Mesendoderm (in vitro differentiated cells): ENCODE measurements around the gene SNRPA1. TPM values are rescaled to one million over a fixed set of nuclear protein-coding genes. Genes with fewer than 3 reads are reported as not detected.
"Not testable (repeated sequence)": the region's sequence is repeated elsewhere in the genome, so short reads cannot be mapped to it uniquely, and the experiment has no call there.

ENCODE experiments used
- DNase-seq: peaks from one replicate; pipeline ENCODE4 v3.0.0; 2013
- H2AK5ac ChIP-seq: 2 replicates; pipeline ENCODE4 v1.6.1; 2013; ENCODE audit warnings: low read length, inconsistent platforms
- H2BK120ac ChIP-seq: 2 replicates; pipeline ENCODE4 v1.6.1; 2013; ENCODE audit warnings: low read depth, mild to moderate bottlenecking, low read length, moderate library complexity, mixed read lengths
- H2BK15ac ChIP-seq: replicated peaks from 2 replicates; pipeline ENCODE4 v1.6.1; 2013; ENCODE audit warnings: low read depth, mild to moderate bottlenecking, moderate library complexity
- H2BK5ac ChIP-seq: 2 replicates; pipeline ENCODE4 v1.6.1; 2013; ENCODE audit warnings: low read length, inconsistent platforms
- H3K18ac ChIP-seq: 2 replicates; pipeline ENCODE4 v1.6.1; 2013; ENCODE audit warnings: mild to moderate bottlenecking, low read length, mixed read lengths
- H3K23ac ChIP-seq: one replicate; pipeline ENCODE4 v1.6.1; 2013; ENCODE audit warnings: low read length
- H3K27ac ChIP-seq: 2 replicates; pipeline ENCODE4 v1.5.1; 2013; ENCODE audit warnings: low read depth, mild to moderate bottlenecking, inconsistent platforms, low read length, moderate library complexity
- H3K27me3 ChIP-seq: 2 replicates; pipeline ENCODE4 v1.6.1; 2013; ENCODE audit warnings: low read length, control low read depth, mild to moderate bottlenecking, inconsistent platforms; ENCODE audit not compliant: insufficient read depth, poor library complexity
- H3K36me3 ChIP-seq: 2 replicates; pipeline ENCODE4 v1.6.1; 2013; ENCODE audit warnings: low read length, inconsistent platforms; ENCODE audit not compliant: control insufficient read depth, insufficient read depth
- H3K4ac ChIP-seq: one replicate; pipeline ENCODE4 v1.6.1; 2013; ENCODE audit warnings: low read depth, mild to moderate bottlenecking, low read length, moderate library complexity
- H3K4me1 ChIP-seq: 2 replicates; pipeline ENCODE4 v1.6.1; 2013; ENCODE audit warnings: low read depth, low read length, inconsistent platforms; ENCODE audit not compliant: control insufficient read depth
- H3K4me2 ChIP-seq: 2 replicates; pipeline ENCODE4 v1.6.1; 2013; ENCODE audit warnings: low read length
- H3K4me3 ChIP-seq: 2 replicates; pipeline ENCODE4 v1.5.1; 2013; ENCODE audit warnings: mild to moderate bottlenecking, low read length
- H3K56ac ChIP-seq: one replicate; pipeline ENCODE4 v1.6.1; 2013; ENCODE audit warnings: low read length
- H3K79me1 ChIP-seq: 2 replicates; pipeline ENCODE4 v1.6.1; 2013; ENCODE audit warnings: low read length, inconsistent platforms
- H3K79me2 ChIP-seq: 2 replicates; pipeline ENCODE4 v1.6.1; 2013; ENCODE audit warnings: mild to moderate bottlenecking, low read length; ENCODE audit not compliant: control insufficient read depth, insufficient read depth
- H3K9ac ChIP-seq: 2 replicates; pipeline ENCODE4 v1.6.1; 2013; ENCODE audit warnings: low read length, inconsistent platforms
- H4K5ac ChIP-seq: one replicate; pipeline ENCODE4 v1.6.1; 2013; ENCODE audit warnings: low read length
- H4K8ac ChIP-seq: one replicate; pipeline ENCODE4 v1.6.1; 2013; ENCODE audit warnings: low read depth, mild to moderate bottlenecking, control low read depth, low read length, moderate library complexity
- WGBS: extraction: QIAGEN DNeasy Blood & Tissue Kit; methylation state at CpG from one replicate; pipeline ENCODE4 v1.1.7; 2013; ENCODE audit warnings: low lambda C conversion rate, missing lambda C conversion rate; ENCODE audit not compliant: insufficient coverage; ENCODE audit errors: extremely low coverage; 5-methylcytosine and 5-hydroxymethylcytosine counted together
- polyA plus RNA-seq, 2 experiments: library from polyadenylated mRNA; stranded (reverse); fragments of 200-250 nt; gene quantifications; one replicate each; pipeline ENCODE4 v1.2.3, GENCODE V29; 2013

Gene SNRPA1
- polyA plus RNA-seq (2013, experiment 1 of 2) = 204 TPM
- polyA plus RNA-seq (2013, experiment 2 of 2) = 202 TPM

- Histone ChIP-seq H2BK5ac (peak within 1 kb of the TSS; percentile 61), H4K8ac (peak within 1 kb of the TSS; percentile 88), H3K27ac (peak within 1 kb of the TSS; percentile 68), H2BK15ac (no peak within 1 kb of the TSS), H3K56ac (peak within 1 kb of the TSS; percentile 98), H2AK5ac (peak within 1 kb of the TSS; percentile 49), H3K79me1 (peaks cover 4% of the 10 kb centered on the region), H3K18ac (peak within 1 kb of the TSS; percentile 62), H3K27me3 (no peaks in the 10 kb centered on the region), H2BK120ac (no peak within 1 kb of the TSS), H3K79me2 (peaks cover 35% of the 10 kb centered on the region), H4K5ac (no peak within 1 kb of the TSS), H3K4me2 (peak within 1 kb of the TSS; percentile 95), H3K4me1 (no peaks in the 10 kb centered on the region), H3K4ac (no peak within 1 kb of the TSS), H3K9ac (peak within 1 kb of the TSS; percentile 99), H3K23ac (no peak within 1 kb of the TSS), H3K4me3 (peak within 1 kb of the TSS; percentile 99), H3K36me3 (no peaks in the 10 kb centered on the region)
- DNase-seq = peak; percentile 95
- no CpG with 5 or more reads among the region's 87 CpGs for WGBS
These were observed at the start of gene SNRPA1 for GRCh38 chr15:101294731-101295606. SNRPA1 (minus strand) TSS chr15:101295248; CDS start chr15:101295178, 70 bp downstream.

GRCh38 chr15:101342056-101342455, 47.0 kb upstream of the SNRPA1 start:
- no peaks in the 10 kb centered on the region for H3K36me3 ChIP-seq
- no peak overlapping the region for H3K4ac ChIP-seq

GRCh38 chr15:101338502-101339057, 43.5 kb upstream of the SNRPA1 start:
- Histone ChIP-seq H3K4me1 (no peaks in the 10 kb centered on the region), H3K4me2 (no peak overlapping the region), H3K36me3 (no peaks in the 10 kb centered on the region), H3K4ac (no peak overlapping the region), H3K4me3 (no peak overlapping the region), H4K5ac (no peak overlapping the region), H2AK5ac (no peak overlapping the region), H3K18ac (no peak overlapping the region), H2BK120ac (no peak overlapping the region), H3K23ac (no peak overlapping the region), H3K79me1 (no peaks in the 10 kb centered on the region), H3K9ac (no peak overlapping the region), H3K56ac (no peak overlapping the region), H4K8ac (no peak overlapping the region), H3K27ac (no peak overlapping the region), H3K27me3 (no peaks in the 10 kb centered on the region), H2BK15ac (no peak overlapping the region), H3K79me2 (no peaks in the 10 kb centered on the region), H2BK5ac (no peak overlapping the region)
- no peak for DNase-seq
- WGBS = no CpG with 5 or more reads among the region's 1 CpG

More at GRCh38 chr15:101342056-101342455, 47.0 kb upstream of the SNRPA1 start:
- no peak overlapping the region for H3K23ac ChIP-seq
- no peaks in the 10 kb centered on the region for H3K27me3 ChIP-seq
- no peak overlapping the region for H3K27ac ChIP-seq
- no peak overlapping the region for H3K56ac ChIP-seq
- H3K18ac ChIP-seq = no peak overlapping the region
- no peak overlapping the region for H2BK15ac ChIP-seq
- H3K79me2 ChIP-seq = no peaks in the 10 kb centered on the region
- H3K4me3 ChIP-seq = no peak overlapping the region
- H3K4me2 ChIP-seq = no peak overlapping the region
- H3K79me1 ChIP-seq = no peaks in the 10 kb centered on the region
- DNase-seq = no peak
- no peak overlapping the region for H3K9ac ChIP-seq
- no peak overlapping the region for H4K8ac ChIP-seq
- no peak overlapping the region for H2BK5ac ChIP-seq
- H2AK5ac ChIP-seq = no peak overlapping the region
- no peak overlapping the region for H2BK120ac ChIP-seq
- no peaks in the 10 kb centered on the region for H3K4me1 ChIP-seq
- H4K5ac ChIP-seq = no peak overlapping the region

- no peak overlapping the region for H3K23ac ChIP-seq
- no peak overlapping the region for H2BK5ac ChIP-seq
- H3K4me2 ChIP-seq = no peak overlapping the region
- H3K27ac ChIP-seq = no peak overlapping the region
- H3K18ac ChIP-seq = no peak overlapping the region
- no peak overlapping the region for H2BK120ac ChIP-seq
- no peak overlapping the region for H3K9ac ChIP-seq
- H2BK15ac ChIP-seq = no peak overlapping the region
- H4K5ac ChIP-seq = no peak overlapping the region
- no peaks in the 10 kb centered on the region for H3K79me2 ChIP-seq
- no CpG with 5 or more reads among the region's 7 CpGs for WGBS
- no peak overlapping the region for H3K4me3 ChIP-seq
- DNase-seq = no peak
- H3K56ac ChIP-seq = no peak overlapping the region
- no peak overlapping the region for H2AK5ac ChIP-seq
- no peaks in the 10 kb centered on the region for H3K4me1 ChIP-seq
- H3K27me3 ChIP-seq = no peaks in the 10 kb centered on the region
- H4K8ac ChIP-seq = no peak overlapping the region
- H3K4ac ChIP-seq = no peak overlapping the region
- no peaks in the 10 kb centered on the region for H3K36me3 ChIP-seq
- H3K79me1 ChIP-seq = no peaks in the 10 kb centered on the region
These were observed 42.9 kb upstream of the SNRPA1 start for GRCh38 chr15:101337976-101338375.

GRCh38 chr15:101333907-101334789, 39.1 kb upstream of the SNRPA1 start:
- not testable (repeated sequence) for H3K4me3 ChIP-seq, H2BK120ac ChIP-seq, H3K4me1 ChIP-seq, H3K9ac ChIP-seq, H3K56ac ChIP-seq, H2AK5ac ChIP-seq, H3K36me3 ChIP-seq, H2BK15ac ChIP-seq, H4K5ac ChIP-seq, H4K8ac ChIP-seq, H2BK5ac ChIP-seq, H3K27me3 ChIP-seq, H3K4ac ChIP-seq, H3K23ac ChIP-seq, H3K79me2 ChIP-seq, H3K79me1 ChIP-seq, H3K27ac ChIP-seq, H3K18ac ChIP-seq, H3K4me2 ChIP-seq
- WGBS = no CpG with 5 or more reads among the region's 16 CpGs
- DNase-seq = peak; percentile 56
